Suppressor macrophage (primary cell): ENCODE measurements around the gene NPRL2.

Source experiments
- DNase-seq, 4 experiments: peaks; one replicate each; pipeline ENCODE4 v3.0.0-alpha.2; 2020 to 2022
- total RNA-seq, 17 experiments: gene quantifications; one replicate each; lab custom pipeline; 2026; ENCODE audit warnings: mixed read lengths in 6 of 17, inconsistent platforms in 3 of 17; lab: John Stamatoyannopoulos, UW

The NPRL2 gene
- 1.7 to 13.7 (median 6.5) reads per million in 17 experiments for total RNA-seq

DNA sequence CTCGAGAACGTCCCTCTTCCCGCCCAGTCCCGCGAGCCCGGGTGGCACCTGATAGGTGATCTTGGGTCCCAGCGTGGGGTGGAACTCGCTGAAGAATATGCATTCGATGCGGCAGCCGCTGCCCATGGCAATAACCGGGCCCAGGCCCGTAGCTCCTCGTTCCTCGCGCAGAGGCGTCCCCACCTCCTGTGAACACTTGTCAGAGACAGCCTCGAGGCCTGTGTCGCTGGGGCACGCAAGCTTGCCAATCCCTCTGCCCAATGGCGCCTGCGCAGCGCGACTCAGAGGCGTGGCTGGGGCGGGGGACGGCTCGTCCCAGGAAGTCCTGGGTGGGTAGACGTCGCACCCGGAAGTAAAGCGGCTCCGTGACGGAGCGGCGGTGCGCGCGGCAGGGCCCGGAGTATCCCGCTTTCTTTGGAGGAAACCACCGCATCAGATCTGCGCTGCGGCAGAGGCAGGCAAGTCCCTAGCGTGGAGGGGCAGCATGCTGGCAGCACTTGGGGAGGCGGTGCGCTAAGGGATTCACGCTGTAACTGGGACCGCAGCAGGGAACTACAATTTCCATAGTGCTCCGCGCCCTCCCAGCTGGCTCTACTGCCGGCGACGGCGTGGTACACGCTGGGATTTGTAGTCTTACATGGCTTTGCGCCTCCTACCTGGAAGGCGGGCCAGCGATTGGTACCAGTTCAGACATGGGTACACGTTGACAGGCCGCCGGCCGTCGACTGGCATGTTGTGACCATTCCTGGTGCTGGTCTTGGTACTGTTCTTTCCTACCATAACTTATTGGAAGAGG, at the start of gene NPRL2, which contains the start of gene CYB561D2:
Gene NPRL2 (minus strand): TSS at position 249 of the 796 bp plus-strand sequence. CDS start 123 bp downstream, at position 126.
Gene CYB561D2 (plus strand): TSS at position 336 of the 796 bp plus-strand sequence. CDS start 572 bp downstream, outside the sequence.
- DNase-seq, result peak; percentile 97 to 98 (median 98)

- DNase-seq, result no peak
Observed at GRCh38 chr3:50396502-50396901, 45.9 kb upstream of the NPRL2 start.

DNA sequence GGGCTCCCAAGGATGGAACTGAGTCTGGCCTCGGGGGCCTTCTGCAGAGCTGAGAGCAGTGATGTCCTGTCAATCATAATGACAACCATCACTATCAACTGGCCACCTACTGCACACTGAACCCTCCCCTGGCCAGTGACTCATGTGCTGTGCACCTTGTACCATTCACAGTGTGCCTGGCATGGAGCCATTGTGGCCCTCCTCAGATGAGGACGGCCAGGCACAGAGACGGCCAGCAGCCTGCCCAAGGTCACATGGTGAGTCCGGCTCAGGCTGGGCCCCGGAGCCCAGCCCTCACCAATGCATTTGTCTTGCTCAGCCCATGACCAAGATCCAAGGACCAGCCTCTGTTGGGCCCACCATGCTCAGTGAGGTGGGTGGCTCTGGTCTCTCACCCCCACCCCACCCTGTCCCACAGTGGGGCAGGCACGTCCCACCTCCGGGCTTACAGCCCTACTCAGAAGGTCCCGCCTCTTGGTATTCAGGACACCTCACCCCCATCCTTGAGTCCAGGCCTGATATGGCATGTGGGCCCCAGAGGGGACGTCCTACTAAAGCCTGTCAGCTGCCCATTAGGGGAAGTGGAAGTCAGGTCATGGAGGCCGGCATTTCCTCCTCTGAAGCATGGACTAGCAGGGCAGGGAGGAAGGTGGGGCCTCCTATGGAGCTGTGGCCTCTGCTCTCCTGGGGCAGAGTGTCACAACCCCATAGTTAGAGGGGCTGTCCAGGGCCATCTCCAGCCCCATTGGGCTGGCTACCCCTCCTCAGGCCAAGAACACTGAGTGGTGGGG, 44.7 kb upstream of the NPRL2 start:
- DNase-seq, result peak; percentile 81 to 90 (median 89)

GRCh38 chr3:50393061-50393460, 42.5 kb upstream of the NPRL2 start:
- no peak for DNase-seq

DNA sequence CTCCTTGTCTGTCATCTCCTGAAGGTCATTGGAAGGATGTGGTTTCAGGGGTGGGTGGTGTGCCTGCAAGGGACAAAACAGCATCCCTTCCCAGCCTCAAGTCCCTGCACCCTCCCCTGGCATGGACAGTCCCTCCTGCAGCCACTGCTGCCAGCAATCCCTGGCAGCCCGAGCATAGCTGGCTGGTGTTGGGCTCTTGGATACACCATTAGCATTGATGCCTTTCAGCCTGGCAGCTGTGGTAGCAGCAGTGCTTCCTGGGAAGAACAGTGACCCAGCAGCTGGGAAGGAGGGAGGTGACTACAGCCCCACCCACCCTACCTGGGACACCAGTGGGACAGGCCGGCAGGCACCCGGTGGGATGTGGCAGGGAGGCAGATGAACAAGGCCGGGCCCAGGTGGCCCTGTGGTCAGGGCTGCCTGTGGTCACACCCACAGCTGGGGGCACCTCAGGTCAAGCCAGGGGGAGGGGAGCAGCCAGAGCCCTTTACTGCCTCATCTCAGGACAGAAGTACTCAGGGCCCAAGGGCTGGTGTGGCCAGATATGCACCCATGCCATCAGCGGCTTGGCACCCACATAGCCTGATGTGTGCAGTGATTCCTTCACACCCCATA, 41.6 kb upstream of the NPRL2 start:
- peak in 1 of 4 experiments; percentile 17 for DNase-seq

GRCh38 chr3:50390508-50391224, 40.1 kb upstream of the NPRL2 start:
- no peak for DNase-seq

- DNase-seq, result no peak
Observed at GRCh38 chr3:50389414-50389767, 38.8 kb upstream of the NPRL2 start.

DNA sequence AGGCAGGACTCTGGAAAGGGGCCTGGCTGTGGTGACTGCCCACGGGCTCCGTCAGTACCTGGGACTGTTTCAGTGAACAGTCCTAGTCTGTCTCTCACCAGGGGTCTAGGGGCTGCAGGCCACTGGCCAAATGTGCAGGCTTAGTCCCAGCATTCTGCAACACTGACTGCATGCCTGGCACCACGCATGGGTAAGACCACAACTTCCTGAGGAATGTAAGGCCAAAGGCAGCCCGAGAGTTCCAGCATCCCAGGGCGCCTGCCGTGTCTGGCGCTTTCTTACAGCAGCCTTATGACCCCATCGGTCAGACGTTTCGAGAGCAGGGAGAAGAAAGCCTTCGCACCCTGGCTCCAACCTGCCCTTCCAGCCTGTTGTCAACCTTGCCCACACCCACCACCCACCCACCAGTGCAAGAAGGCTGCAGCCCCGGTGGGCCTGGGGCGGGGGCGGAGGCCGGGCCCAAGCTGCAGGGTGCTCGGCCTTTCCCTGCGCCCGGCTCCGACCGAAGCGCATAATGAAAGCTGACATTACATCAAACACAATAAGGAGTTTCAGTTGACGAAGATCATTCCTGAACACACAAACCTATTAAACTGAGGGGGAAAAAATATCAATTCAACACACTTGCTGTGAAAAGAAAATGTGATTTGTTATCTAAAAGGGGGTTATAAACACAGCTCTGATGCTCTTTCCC, 38.3 kb upstream of the NPRL2 start:
- no peak for DNase-seq

DNA sequence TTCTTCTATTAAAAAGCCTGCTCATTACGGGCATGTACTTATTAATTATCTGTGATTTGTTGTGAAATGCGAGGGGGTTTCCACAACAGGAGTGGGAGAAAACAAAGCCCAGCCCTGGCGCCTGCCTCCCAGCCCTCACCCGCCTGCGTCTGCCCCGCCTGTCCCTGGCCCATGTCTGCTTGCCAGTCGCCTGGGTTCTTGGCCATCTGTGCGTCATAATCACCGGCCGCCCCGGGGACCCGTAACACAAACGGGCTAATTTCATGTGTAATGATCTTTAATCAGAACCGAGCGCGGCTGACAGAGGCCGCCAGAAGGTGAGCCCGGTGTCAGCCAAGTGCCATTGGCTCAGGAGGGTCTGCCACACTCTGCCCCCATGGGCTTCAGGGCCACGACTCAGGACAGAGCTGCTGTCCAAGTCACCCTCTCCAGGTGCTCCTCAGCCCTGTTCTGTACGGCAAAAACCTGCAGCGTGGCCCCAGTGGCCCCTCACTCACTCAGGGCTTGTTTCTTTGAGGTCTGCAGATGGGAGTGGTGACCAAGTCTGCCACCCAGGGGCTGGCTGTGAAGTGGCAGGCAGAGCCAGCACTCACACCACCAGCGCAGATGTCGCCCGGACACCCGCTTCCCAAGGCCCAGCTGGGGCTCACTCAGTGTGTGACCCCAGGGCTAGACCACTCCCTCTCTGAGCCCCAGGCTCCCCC, 37.6 kb upstream of the NPRL2 start:
- peak in 1 of 4 experiments; percentile 26 for DNase-seq

GRCh38 chr3:50385754-50386153, 35.2 kb upstream of the NPRL2 start:
- DNase-seq, result no peak

DNA sequence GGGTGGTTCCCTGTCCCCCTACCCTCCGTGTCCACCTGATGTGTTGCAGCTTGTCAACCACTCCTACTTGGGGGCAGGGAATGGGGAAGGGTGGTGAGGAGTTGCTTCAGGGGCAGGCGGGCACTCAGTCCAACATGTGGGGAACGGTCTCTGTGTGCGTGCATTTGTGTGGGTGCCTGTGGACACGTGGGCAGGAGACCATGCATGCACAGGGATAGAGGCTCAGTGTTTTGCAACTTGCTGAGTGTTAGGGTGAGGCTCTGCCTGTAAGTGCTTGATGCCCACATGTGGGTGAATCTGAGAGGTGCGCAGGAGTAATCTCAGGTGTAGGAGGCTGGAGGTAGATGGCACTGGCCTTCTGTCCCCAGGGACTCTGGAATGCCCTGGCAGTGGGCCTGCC, 33.2 kb upstream of the NPRL2 start:
- peak in 1 of 4 experiments; percentile 14 for DNase-seq

GRCh38 chr3:50382722-50383121, 32.1 kb upstream of the NPRL2 start:
- no peak for DNase-seq

DNA sequence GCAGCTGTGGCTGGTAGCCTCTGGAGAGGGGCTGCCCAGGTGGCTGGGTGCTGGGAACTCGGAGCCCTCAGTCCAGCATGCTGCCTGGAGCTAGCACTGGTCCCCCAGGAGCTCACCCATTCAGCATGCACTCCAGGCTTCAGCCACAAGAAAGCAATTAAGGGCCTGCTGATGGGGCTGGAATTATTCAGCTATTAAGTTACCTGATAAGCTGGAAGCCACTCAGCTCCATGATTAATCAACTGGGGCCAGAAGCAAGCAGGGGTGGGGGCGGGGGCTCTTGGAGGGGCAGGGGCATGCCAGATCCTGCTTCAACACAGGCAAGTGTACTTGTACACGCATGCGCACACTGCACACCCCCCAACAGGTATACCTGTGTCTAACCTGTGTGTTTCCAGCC, 30.8 kb upstream of the NPRL2 start:
- DNase-seq, result no peak

DNA sequence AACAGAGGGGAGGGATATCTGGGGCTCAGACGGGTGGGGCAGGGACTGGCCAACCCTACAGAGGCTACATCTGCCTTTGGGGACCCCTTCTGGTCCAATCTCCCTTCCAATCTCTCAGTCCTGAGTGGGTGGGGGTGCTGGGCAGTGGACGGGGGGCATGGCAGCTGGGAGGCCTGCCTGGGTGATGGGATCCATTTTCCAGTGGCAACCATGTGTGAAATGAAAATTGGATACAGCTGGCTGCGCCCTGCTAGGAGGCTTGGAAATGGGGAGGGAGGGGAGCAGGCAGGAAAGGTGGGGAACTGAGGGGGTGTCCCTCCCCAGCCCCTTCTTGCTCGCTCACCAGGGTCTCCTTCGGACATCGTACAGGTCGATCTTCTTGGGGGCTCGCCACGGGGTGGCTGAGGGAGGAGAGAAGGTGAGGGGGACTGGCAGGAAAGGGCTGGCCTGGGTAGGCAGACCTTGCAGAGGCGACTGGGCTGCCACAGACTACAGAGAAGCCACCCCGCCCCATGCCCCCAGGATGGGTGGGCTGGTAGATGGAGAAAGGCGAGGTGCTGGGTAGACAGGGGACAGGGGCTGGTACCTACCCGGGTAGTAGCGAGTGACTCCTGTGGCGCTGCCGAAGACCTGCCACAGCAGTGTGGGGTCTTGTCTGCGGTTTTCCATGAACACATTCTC, 30.0 kb upstream of the NPRL2 start:
- no peak for DNase-seq

GRCh38 chr3:50378757-50379156, 28.2 kb upstream of the NPRL2 start:
- DNase-seq, result no peak

GRCh38 chr3:50378024-50378423, 27.4 kb upstream of the NPRL2 start:
- DNase-seq, result no peak

DNA sequence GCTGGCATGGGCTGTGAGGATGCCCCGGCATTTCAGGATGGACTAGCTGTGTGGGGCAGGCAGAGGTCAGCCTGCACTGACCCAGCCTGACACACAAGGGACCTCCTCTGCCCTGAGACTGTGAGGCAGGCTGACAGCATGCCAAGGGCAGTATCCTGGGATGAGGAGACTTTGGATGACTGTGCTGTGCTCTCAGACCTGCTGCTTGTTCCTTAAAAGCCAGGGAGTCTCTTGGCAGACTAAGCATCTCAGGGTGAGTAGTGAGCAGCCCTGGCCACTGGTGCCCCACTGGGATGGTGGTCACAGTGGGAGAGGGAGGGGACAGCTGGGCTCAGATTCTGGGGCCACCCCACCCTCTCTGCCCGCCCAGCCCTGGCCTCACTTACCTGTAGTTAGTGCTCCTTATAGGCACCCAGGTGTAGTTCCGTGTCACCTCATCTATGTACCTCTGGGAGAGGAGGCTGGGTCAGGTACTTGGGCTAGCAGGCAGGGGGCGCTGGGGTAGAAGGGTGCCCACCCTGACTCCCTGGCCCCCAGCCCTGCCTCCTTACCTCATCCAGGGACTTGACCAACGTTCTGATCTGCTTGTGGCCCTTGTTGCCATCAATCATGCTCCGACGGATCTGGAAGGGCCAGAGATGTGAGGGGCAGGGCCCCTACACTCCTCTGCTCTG, 24.8 kb upstream of the NPRL2 start:
- DNase-seq, result no peak

GRCh38 chr3:50374363-50375257, 24.0 kb upstream of the NPRL2 start:
- DNase-seq, result no peak
